B cell (primary cell): Measurements from ENCODE around the gene CSNK1G1.

Source experiments
- CTCF ChIP-seq: fragments of 200-600 bp; IDR thresholded peaks from one replicate; pipeline ENCODE4 v1.8.0; 2022; ENCODE audit warnings: antibody characterized with exemption, mild to moderate bottlenecking
- EZH2 ChIP-seq: IDR thresholded peaks from 2 replicates; pipeline ENCODE4 v1.6.1; 2012; ENCODE audit warnings: borderline replicate concordance, low read depth, mild to moderate bottlenecking, moderate library complexity, low read length; ENCODE audit not compliant: insufficient read depth, poor library complexity, severe bottlenecking

- no peak for TF ChIP-seq CTCF
- no peak for TF ChIP-seq EZH2
Observed at GRCh38 chr15:64151727-64152506, 204.1 kb downstream of the CSNK1G1 start, which contains the start of gene SNX22.
